HepG2 (cell line): ENCODE data around the gene JTB. TPM values are rescaled to one million over a fixed set of nuclear protein-coding genes. Genes with fewer than 3 reads are reported as not detected.

Experiments used
- AGO2 ChIP-seq: fragments of 200-400 bp; formaldehyde crosslinking; optimal IDR thresholded peaks from 2 replicates; pipeline ENCODE3; 2017; ENCODE audit warnings: mild to moderate bottlenecking, low read depth, low read length, moderate library complexity
- FOXA3 ChIP-seq: IDR thresholded peaks from 2 replicates; pipeline ENCODE4 v1.6.1; 2016; ENCODE audit warnings: missing genetic modification reagents, missing compliant biosample characterization
- GZF1 ChIP-seq: sonication (generic); formaldehyde crosslinking; IDR thresholded peaks from 2 replicates; pipeline ENCODE4 v1.5.1; 2020; ENCODE audit warnings: mild to moderate bottlenecking, missing genetic modification reagents
- MAFF ChIP-seq: IDR thresholded peaks from 2 replicates; pipeline ENCODE4 v1.6.1; 2011; ENCODE audit warnings: low read depth, low read length, improper control_type of control experiment
- MIER3 ChIP-seq: IDR thresholded peaks from 2 replicates; pipeline ENCODE4 v1.6.1; 2016; ENCODE audit warnings: missing compliant biosample characterization, borderline replicate concordance
- SETDB1 ChIP-seq: sonication (generic); formaldehyde crosslinking; IDR thresholded peaks from 2 replicates; pipeline ENCODE4 v1.5.1; 2020; ENCODE audit warnings: missing genetic modification reagents, mild to moderate bottlenecking, borderline replicate concordance
- SRY ChIP-seq: sonication (generic); formaldehyde crosslinking; IDR thresholded peaks from 2 replicates; pipeline ENCODE4 v1.8.0; 2022; ENCODE audit warnings: mild to moderate bottlenecking, missing genetic modification reagents
- YY1 ChIP-seq: IDR thresholded peaks from 2 replicates; pipeline ENCODE4 v1.6.1; 2011; ENCODE audit warnings: low read length, low read depth, moderate library complexity, mild to moderate bottlenecking; ENCODE audit not compliant: insufficient read depth, insufficient replicate concordance
- ZBTB3 ChIP-seq: sonication (generic); formaldehyde crosslinking; IDR thresholded peaks from 2 replicates; pipeline ENCODE4 v1.4.0; 2020; ENCODE audit warnings: low read depth, mild to moderate bottlenecking, moderate library complexity, missing genetic modification reagents, borderline replicate concordance
- ZBTB7A ChIP-seq: sonication (generic); formaldehyde crosslinking; IDR thresholded peaks from 2 replicates; pipeline ENCODE4 v1.8.0; 2022; ENCODE audit warnings: mild to moderate bottlenecking, missing genetic modification reagents
- ZFP37 ChIP-seq: sonication (generic); formaldehyde crosslinking; IDR thresholded peaks from 2 replicates; pipeline ENCODE4 v1.4.0; 2020; ENCODE audit warnings: missing genetic modification reagents, borderline replicate concordance
- ZNF251 ChIP-seq: sonication (generic); formaldehyde crosslinking; IDR thresholded peaks from 2 replicates; pipeline ENCODE4 v1.9.0; 2021; ENCODE audit warnings: mild to moderate bottlenecking, missing genetic modification reagents
- ZNF335 ChIP-seq: sonication (generic); formaldehyde crosslinking; IDR thresholded peaks from 2 replicates; pipeline ENCODE4 v1.4.0; 2020; ENCODE audit warnings: missing genetic modification reagents
- ZNF33B ChIP-seq: sonication (generic); formaldehyde crosslinking; IDR thresholded peaks from 2 replicates; pipeline ENCODE4 v1.5.1; 2020; ENCODE audit warnings: mild to moderate bottlenecking, missing genetic modification reagents
- ZNF446 ChIP-seq: sonication (generic); formaldehyde crosslinking; IDR thresholded peaks from 2 replicates; pipeline ENCODE4 v1.5.0; 2020; ENCODE audit warnings: mild to moderate bottlenecking, missing genetic modification reagents
- ZNF468 ChIP-seq: sonication (generic); formaldehyde crosslinking; IDR thresholded peaks from 2 replicates; pipeline ENCODE4 v1.8.0; 2022; ENCODE audit warnings: mild to moderate bottlenecking, moderate library complexity, missing genetic modification reagents
- ZNF605 ChIP-seq: sonication (generic); formaldehyde crosslinking; IDR thresholded peaks from 2 replicates; pipeline ENCODE4 v1.8.0; 2022; ENCODE audit warnings: mild to moderate bottlenecking, missing genetic modification reagents
- ZNF652 ChIP-seq: IDR thresholded peaks from 2 replicates; pipeline ENCODE4 v1.6.1; 2016; ENCODE audit warnings: low read depth, borderline replicate concordance
- ZNF780A ChIP-seq: sonication (generic); formaldehyde crosslinking; IDR thresholded peaks from 2 replicates; pipeline ENCODE4 v1.8.0; 2022; ENCODE audit warnings: mild to moderate bottlenecking, missing genetic modification reagents, moderate library complexity
- polyA plus RNA-seq, 8 experiments: library from polyadenylated mRNA; depleted of rRNA in 3 of 8; stranded (reverse) in 7 of 8; unstranded in 1 of 8; fragments of >200 nt; fragmentation: Illumina TruSeq in 4 of 8; extraction: Trizol in 4 of 8; gene quantifications; 2 replicates each; pipeline versions ENCODE4 v1.2.1 to v1.2.3, GENCODE V29; 2011 to 2016; ENCODE audit warnings: low read depth in 4 of 8, missing spikeins in 1 of 8, mixed read lengths in 1 of 8; ENCODE audit not compliant: insufficient read depth in 1 of 8
- total RNA-seq, 5 experiments: library from RNA; depleted of rRNA; stranded (reverse); fragments of >200 nt; fragmentation: Illumina TruSeq; extraction: Trizol; gene quantifications; 2 replicates each; pipeline ENCODE4 v1.2.3, GENCODE V29; 2016; ENCODE audit warnings: low read depth in 1 of 5
- TF ChIP-seq, protein P1 (sequence below): sonication (generic); formaldehyde crosslinking; IDR thresholded peaks from 2 replicates; pipeline ENCODE4 v1.5.0; 2020; ENCODE audit warnings: mild to moderate bottlenecking, missing genetic modification reagents
- TF ChIP-seq, protein P2 (sequence below): sonication (generic); formaldehyde crosslinking; conservative IDR thresholded peaks from 2 replicates; pipeline ENCODE4 v1.8.0; 2022; ENCODE audit warnings: mild to moderate bottlenecking, moderate library complexity, missing genetic modification reagents
- TF ChIP-seq, protein P3 (sequence below): sonication (generic); formaldehyde crosslinking; IDR thresholded peaks from 2 replicates; pipeline ENCODE4 v1.4.0; 2020; ENCODE audit warnings: missing genetic modification reagents
- TF ChIP-seq, protein P4 (sequence below): sonication (generic); formaldehyde crosslinking; IDR thresholded peaks from 2 replicates; pipeline ENCODE4 v1.5.1; 2020; ENCODE audit warnings: mild to moderate bottlenecking, missing genetic modification reagents, borderline replicate concordance

Gene JTB
- total and polyA plus RNA-seq, 2 of the 13 experiments (the other 11 are each of a cell fraction or from before 2014, with no cell fraction given): 96.7 to 99.2 TPM

DNA sequence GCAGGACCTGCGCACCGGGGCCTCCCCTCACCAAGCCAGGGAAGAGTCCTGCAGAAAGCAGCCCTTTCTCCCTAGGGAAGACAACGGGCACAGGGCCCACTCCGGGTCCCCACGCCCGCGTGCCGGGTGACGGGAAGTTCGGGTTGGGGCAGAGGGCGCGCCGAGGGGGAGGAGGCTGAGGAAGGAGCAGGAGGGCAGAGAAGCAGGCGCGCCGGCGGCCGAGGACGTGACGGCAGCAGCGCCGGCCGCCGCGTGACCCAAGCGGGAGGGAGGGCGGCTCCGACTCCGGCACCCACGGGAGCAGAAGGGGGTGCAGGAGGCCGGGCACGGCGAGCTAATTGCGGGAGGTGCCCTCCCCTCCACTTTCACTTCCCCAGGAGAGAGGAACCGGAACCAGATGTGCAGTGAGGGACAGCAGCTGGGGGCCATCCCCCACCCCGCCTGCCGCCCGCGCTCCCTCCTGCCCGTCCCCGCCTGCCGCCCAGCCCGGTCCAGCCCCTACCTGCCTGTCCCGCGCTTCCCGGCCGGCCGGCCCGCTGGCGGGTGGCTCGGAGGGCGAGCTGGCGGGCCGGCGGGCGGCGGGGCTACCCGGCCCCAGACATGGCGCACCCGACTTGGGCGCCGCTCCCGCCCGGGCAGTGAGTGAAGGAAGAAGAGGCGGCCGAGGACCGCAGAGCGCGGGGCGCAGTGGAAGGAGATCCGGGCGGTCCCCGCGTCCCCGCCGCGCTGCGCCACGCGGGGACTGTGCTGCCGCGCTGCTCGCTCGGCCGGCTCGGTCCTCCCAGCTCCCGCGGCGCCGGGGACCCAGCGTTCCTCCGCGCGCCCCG is 31.5 kb downstream of the JTB start (continued):
- TF ChIP-seq, protein P1, sequence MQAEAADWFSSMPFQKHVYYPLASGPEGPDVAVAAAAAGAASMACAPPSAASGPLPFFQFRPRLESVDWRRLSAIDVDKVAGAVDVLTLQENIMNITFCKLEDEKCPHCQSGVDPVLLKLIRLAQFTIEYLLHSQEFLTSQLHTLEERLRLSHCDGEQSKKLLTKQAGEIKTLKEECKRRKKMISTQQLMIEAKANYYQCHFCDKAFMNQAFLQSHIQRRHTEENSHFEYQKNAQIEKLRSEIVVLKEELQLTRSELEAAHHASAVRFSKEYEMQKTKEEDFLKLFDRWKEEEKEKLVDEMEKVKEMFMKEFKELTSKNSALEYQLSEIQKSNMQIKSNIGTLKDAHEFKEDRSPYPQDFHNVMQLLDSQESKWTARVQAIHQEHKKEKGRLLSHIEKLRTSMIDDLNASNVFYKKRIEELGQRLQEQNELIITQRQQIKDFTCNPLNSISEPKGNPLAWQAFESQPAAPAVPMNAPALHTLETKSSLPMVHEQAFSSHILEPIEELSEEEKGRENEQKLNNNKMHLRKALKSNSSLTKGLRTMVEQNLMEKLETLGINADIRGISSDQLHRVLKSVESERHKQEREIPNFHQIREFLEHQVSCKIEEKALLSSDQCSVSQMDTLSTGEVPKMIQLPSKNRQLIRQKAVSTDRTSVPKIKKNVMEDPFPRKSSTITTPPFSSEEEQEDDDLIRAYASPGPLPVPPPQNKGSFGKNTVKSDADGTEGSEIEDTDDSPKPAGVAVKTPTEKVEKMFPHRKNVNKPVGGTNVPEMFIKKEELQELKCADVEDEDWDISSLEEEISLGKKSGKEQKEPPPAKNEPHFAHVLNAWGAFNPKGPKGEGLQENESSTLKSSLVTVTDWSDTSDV (CRISPR knock-in tag): no peak
- TF ChIP-seq ZNF33B (CRISPR knock-in tag): peak; percentile 39; the same call in 1 of the 2 replicates
- 0 out of 2 replicates have a peak, but pooled peaks have one; percentile 55 for TF ChIP-seq ZNF446 (CRISPR knock-in tag)
- 0 out of 2 replicates have a peak, but pooled peaks have one; percentile 44 for TF ChIP-seq MIER3 (CRISPR knock-in tag)
- TF ChIP-seq ZNF468: no peak
- no peak for TF ChIP-seq SRY (CRISPR knock-in tag)
- TF ChIP-seq ZNF652 (CRISPR knock-in tag): no peak
- peak; percentile 62; the same call in 1 of the 2 replicates for TF ChIP-seq ZNF780A (CRISPR knock-in tag)
- TF ChIP-seq, protein P2, sequence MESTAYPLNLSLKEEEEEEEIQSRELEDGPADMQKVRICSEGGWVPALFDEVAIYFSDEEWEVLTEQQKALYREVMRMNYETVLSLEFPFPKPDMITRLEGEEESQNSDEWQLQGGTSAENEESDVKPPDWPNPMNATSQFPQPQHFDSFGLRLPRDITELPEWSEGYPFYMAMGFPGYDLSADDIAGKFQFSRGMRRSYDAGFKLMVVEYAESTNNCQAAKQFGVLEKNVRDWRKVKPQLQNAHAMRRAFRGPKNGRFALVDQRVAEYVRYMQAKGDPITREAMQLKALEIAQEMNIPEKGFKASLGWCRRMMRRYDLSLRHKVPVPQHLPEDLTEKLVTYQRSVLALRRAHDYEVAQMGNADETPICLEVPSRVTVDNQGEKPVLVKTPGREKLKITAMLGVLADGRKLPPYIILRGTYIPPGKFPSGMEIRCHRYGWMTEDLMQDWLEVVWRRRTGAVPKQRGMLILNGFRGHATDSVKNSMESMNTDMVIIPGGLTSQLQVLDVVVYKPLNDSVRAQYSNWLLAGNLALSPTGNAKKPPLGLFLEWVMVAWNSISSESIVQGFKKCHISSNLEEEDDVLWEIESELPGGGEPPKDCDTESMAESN (CRISPR knock-in tag): no peak
- TF ChIP-seq FOXA3 (CRISPR knock-in tag): no peak
- TF ChIP-seq, protein P3, sequence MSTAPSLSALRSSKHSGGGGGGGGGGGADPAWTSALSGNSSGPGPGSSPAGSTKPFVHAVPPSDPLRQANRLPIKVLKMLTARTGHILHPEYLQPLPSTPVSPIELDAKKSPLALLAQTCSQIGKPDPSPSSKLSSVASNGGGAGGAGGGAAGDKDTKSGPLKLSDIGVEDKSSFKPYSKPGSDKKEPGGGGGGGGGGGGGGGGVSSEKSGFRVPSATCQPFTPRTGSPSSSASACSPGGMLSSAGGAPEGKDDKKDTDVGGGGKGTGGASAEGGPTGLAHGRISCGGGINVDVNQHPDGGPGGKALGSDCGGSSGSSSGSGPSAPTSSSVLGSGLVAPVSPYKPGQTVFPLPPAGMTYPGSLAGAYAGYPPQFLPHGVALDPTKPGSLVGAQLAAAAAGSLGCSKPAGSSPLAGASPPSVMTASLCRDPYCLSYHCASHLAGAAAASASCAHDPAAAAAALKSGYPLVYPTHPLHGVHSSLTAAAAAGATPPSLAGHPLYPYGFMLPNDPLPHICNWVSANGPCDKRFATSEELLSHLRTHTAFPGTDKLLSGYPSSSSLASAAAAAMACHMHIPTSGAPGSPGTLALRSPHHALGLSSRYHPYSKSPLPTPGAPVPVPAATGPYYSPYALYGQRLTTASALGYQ (CRISPR knock-in tag): no peak
- TF ChIP-seq ZNF251 (CRISPR knock-in tag): no peak
- TF ChIP-seq, protein P4, sequence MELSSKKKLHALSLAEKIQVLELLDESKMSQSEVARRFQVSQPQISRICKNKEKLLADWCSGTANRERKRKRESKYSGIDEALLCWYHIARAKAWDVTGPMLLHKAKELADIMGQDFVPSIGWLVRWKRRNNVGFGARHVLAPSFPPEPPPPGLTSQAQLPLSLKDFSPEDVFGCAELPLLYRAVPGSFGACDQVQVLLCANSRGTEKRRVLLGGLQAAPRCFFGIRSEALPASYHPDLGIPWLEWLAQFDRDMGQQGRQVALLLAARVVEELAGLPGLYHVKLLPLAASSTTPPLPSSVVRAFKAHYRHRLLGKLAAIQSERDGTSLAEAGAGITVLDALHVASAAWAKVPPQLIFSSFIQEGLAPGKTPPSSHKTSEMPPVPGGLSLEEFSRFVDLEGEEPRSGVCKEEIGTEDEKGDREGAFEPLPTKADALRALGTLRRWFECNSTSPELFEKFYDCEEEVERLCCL (CRISPR knock-in tag): no peak
- no peak for TF ChIP-seq GZF1 (CRISPR knock-in tag)
- TF ChIP-seq ZFP37 (CRISPR knock-in tag): no peak
- no peak for TF ChIP-seq MAFF
- no peak for TF ChIP-seq SETDB1
- TF ChIP-seq ZNF605: no peak
- no peak for TF ChIP-seq ZBTB7A (CRISPR knock-in tag)
- no peak for TF ChIP-seq ZBTB3 (CRISPR knock-in tag)
- no peak for TF ChIP-seq YY1
- no peak for TF ChIP-seq ZNF335
- peak; percentile 58 for TF ChIP-seq AGO2
